GM10847 (cell line): ENCODE results near the gene CYP2D6.

ENCODE experiments used
- POLR2A ChIP-seq: IDR thresholded peaks from 2 replicates; pipeline ENCODE4 v1.6.1; 2011; ENCODE audit not compliant: insufficient read length; ENCODE audit errors: extremely low read depth

The CYP2D6 gene

DNA sequence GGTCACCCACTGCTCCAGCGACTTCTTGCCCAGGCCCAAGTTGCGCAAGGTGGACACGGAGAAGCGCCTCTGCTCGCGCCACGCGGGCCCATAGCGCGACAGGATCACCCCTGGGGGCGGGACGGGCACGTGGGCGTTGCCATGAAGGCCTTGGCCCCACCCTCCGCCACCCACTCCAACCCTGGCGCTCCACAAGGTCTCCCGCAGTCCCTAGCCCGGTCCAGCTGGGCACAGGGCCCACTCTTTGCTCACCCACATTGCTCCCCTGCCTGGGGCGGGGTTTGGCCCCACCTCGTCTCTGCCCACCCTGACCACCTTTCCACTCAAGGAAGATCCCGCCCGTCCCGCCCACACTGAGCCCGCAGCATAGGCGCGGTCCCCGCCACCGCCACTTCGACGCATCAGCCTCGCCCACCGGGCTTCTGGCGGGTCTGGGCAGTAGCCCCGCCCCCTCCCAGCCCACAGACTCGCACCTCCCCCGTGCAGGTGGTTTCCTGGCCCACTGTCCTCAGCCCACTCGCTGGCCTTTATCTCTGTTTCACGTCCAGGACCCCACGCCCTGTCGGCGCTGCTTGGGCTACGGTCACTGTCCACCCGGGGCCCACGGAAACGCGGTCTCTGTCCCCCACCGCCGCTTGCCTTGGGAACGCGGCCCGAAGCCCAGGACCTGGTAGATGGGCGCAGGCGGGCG, 12.3 kb upstream of the CYP2D6 start:
- TF ChIP-seq POLR2A: no peak

- TF ChIP-seq POLR2A: no peak
Measured at GRCh38 chr22:42138972-42139371, 8.4 kb upstream of the CYP2D6 start.

DNA sequence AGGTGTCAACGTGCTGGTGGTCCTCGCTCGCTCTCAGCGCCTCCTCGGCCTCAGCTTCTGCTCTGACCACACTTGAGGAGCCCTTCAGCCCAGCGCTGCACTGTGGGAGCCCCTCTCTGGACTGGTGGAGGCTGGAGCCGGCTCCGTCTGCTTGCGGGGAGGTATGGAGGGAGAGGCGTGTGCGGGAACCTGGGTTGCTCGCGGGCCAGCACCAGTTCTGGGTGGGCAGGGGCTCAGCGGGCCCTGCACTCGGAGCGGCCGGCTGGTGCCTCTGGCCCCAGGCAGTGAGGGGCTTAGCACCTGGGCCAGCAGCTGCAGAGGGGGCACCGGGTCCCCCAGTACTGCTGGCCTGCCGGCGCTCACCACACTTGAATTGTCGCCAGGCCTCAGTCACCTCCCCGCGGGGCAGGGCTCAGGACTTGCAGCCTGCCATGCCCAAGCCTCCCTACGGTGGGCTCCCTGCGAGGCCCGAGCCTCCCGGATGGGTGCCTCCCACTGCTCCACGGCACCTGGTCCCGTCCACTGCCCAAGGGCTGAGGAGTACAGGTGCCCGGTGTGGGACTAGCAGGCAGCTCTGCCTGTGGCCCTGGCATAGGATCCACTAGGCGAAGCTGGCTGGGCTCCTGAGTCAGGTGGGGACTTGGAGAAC, 7.6 kb upstream of the CYP2D6 start:
- TF ChIP-seq POLR2A: no peak

- no peak for TF ChIP-seq POLR2A
Measured at GRCh38 chr22:42134100-42135020, 3.8 kb upstream of the CYP2D6 start.

DNA sequence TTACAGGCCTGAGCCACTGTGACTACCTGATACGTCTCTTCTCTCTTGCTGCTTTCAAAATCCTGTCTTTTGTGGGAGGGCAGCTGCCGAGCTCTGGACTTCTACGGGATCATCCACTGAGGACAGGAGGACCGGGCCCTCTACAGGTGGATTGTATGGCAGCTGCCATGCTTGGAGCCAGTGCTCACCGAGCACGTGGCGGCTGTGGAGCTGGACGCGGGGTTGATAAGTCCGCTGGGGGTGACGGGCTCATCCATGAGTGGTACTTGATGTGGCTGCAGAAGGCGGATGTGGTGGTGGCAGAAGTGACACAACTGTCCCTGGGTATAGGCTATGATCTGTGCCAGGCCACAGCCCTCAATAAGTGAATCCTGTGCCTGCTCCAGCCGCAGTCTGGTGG, 1.8 kb upstream of the CYP2D6 start:
- no peak for TF ChIP-seq POLR2A

- no peak for TF ChIP-seq POLR2A
Measured at GRCh38 chr22:42131562-42131961, 952 bp upstream of the CYP2D6 start.

- TF ChIP-seq POLR2A: no peak
Measured at GRCh38 chr22:42127606-42128005, 3.0 kb downstream of the CYP2D6 start.

GRCh38 chr22:42116848-42117424, 13.7 kb downstream of the CYP2D6 start:
- TF ChIP-seq POLR2A: no peak

DNA sequence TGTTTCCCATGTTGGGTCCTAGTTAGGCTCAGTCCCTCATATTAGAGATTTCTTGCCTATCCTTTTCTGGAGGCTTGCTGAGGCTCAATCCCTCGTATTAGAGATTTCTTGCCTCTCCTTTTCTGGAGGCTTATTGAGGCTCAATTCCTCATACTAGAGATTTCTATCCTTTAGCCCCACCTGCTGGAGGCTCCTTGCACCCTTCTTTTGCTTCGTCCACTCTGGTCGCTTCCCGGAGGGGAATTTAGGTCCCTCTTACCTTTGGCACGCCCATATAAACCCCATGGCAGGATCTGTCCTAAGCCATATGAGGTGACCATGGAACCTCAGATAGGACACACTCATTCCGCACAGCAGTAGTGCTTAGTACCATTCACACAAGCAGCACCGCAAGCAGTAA, 15.9 kb downstream of the CYP2D6 start:
- no peak for TF ChIP-seq POLR2A

GRCh38 chr22:42111798-42112197, 18.8 kb downstream of the CYP2D6 start:
- no peak for TF ChIP-seq POLR2A

GRCh38 chr22:42108848-42109247, 21.8 kb downstream of the CYP2D6 start:
- no peak for TF ChIP-seq POLR2A

DNA sequence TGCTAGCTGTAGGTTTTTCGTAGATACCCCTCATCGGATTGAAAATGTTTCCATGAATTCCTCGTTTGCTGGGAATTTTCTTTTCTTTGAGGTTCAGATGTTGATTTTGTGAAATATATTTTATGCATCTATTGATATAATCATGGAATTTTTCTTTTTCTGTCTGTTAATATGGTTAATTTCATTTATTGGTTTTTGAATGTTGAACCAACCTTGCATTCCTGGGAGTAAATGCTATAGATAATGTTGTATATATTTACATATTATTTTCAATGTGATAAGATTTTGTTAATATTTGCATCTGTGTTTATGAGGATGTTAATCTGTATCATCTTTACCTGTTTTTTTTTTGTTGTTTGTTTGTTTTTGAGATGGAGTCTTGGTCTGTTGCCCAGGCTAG, 29.4 kb downstream of the CYP2D6 start:
- no peak for TF ChIP-seq POLR2A

GRCh38 chr22:42091455-42091782, 39.2 kb downstream of the CYP2D6 start:
- TF ChIP-seq POLR2A: no peak

- TF ChIP-seq POLR2A: peak; percentile 65
Measured at GRCh38 chr22:42090596-42091454, 39.8 kb downstream of the CYP2D6 start, which contains the start of gene NDUFA6. NDUFA6 (minus strand) TSS chr22:42090772; CDS start chr22:42090744, 28 bp downstream.

DNA sequence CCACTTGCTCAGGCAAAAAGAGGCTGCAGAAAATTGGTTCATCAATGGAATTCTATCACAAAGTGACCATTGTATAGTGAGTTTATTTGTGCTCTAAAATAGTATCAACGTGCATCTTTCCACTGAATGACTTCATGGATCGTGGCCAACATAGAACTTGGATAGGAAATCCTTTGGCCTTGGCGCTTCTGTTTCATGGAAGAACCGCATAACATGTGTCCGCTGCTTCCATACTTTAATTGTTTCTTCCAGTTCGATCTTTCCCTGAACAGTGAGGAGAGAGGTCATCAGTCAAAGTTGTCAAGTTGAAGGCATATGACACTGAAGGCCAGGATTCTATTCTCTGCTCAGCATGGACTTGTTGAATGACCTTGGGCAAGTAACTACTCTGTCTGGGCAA, 44.6 kb downstream of the CYP2D6 start:
- TF ChIP-seq POLR2A: no peak
